NCI-H187 treated with DMSO at 0.1 percent for 48 hours (cell line): Measurements from ENCODE around the gene LATS2.

Source experiments
- DNase-seq: peaks from one replicate; lab custom pipeline; 2025; lab: John Stamatoyannopoulos, UW

LATS2 gene

DNA sequence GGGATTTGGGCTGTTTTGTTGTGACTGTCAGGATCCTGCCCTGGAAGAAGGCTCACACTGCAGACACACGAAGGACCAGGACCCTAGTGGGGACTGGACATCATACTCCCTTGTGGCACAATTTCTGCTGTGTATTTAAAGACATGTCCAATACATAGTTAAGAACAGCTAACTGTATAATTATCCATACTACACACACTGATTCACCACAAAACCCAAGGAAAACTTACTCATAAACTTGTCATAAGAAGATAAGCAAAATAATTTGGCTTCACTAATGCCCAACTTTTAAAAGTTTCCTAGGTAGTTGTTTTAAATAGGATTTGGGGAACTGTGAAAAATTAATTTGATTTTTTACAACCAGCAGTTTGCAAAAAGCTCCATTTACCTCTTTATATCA lies 46.1 kb downstream of the LATS2 start:
- DNase-seq = no peak

- DNase-seq = no peak
Measured at GRCh38 chr13:21014502-21015170, 46.8 kb downstream of the LATS2 start.

DNA sequence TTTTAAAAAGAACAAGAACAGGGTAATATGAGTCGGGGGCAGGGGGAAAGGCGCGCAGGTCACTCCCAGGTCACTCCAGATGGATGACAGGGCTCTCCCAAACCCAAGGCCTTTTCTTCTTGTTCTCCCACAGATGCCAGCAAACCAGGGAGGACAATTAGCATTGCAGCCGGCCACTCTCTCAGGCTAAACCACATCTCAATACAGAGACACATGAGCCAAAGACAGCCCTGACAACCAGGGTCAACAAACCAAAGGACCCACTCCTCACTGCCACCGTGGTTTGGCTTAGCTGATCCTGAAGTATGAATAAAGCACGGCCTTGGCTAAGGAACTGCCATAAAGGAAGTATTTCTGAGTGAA lies 47.3 kb downstream of the LATS2 start:
- DNase-seq = no peak

DNA sequence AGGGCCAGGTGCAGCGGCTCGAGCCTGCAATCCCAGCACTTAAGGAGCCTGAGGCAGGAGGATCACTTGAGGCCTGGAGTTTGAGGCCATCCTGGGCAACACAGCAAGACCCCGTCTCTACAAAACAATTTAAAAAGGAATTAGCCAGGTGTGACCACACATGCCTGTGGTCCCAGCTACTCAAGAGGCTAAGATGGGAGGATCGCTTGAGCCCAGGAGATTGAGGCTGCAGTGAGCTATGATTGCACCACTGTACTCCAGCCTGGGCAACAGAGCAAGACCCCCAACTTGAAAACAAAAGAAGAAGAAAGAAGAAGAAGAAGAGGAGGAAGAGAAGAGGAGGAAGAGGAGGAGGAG lies 47.7 kb downstream of the LATS2 start:
- no peak for DNase-seq

DNA sequence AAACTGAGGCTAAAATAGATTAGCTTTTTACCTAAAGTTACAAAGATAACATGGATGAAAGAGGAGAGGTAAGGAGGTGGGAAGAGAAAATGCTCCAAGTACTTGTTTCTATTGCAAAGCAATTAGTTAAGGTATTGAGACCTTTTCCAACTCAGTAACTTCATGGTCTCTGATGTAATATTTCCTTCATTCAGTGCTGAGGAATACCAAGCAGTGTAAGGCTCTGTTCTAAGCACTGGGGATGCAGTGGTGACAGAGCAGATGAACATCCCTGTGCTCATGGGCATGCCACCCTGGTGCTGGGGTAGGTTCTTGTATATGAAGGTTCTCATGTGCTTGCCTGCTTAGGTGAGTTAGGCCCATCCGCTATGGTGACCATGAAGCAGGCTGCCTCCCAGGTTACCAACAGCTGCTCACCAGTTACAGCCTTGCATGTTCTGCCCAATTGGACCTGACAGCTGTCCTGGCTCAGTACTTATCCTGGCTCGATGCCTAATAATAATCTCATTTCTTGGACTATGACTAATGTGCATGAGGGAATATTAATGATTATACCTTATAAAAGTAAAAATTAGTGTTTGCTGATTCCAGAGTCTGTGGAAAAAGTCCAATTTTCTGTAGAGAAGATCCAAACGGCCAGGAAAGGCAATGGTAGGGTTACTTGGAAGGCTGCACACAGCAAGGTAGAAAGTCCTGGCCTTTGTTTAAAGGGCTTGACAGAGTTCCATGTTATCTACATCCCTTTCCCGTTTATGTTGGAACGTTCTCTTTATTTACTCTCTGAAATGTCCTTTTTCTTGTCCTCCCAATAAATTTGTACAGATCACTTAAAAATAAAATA lies 48.3 kb downstream of the LATS2 start:
- DNase-seq = no peak

DNA sequence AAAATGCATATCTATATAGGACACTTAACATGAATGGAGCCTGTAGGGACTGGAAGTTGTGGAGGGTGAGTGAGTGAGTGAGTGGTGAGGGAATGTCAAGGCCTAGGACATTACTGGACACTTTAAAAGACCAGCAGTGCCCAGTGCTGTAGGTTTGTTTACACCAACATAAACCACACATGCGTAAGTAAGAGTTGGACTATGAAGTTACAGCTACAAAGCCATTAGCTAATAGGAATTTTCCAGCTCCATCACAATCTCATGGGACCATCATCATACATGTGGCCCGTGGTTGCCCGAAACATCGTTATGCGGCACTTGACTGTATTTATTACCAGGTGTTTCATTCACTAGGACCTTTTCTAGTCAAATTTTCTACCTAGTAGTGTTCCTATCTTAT lies 49.2 kb downstream of the LATS2 start:
- no peak for DNase-seq

DNA sequence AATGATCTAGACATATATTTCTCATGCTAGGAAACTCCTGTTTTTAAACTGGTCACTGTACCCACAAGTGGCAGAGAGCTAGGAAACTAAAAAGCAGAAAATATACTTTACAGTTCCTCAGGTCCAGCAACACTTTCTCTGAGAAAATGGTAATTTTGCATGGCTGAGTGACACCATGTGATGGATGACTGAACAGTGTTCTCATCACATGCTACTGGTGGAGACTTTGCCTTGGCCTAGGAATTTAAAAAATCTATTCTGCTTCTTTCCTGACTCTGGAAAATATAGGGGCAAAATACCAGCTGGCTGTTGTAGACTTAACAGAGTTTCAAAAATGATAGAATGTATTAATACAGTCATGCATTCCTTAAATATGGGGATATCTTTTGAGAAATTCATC lies 50.0 kb downstream of the LATS2 start:
- no peak for DNase-seq

GRCh38 chr13:21010621-21011020 lies 50.8 kb downstream of the LATS2 start:
- no peak for DNase-seq

DNA sequence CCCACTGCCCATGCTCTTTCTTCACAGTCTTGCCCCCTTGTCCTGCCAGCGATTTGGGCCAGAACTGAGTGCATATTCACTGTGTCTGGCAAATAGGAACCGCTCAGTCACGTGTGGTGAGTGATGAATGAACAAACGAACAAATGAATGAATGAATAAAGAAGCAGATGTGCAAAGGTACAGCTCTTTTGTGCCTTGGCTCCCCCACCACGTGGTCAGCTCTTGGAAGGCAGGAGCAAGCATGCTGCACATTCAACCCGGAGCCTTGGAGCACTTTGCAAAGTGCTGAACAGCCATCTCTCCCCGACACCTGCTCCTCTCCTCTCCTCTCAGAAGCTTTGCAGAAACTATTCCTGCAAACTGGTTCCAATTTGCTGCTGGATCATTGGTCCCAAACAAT lies 52.4 kb downstream of the LATS2 start:
- DNase-seq = no peak

DNA sequence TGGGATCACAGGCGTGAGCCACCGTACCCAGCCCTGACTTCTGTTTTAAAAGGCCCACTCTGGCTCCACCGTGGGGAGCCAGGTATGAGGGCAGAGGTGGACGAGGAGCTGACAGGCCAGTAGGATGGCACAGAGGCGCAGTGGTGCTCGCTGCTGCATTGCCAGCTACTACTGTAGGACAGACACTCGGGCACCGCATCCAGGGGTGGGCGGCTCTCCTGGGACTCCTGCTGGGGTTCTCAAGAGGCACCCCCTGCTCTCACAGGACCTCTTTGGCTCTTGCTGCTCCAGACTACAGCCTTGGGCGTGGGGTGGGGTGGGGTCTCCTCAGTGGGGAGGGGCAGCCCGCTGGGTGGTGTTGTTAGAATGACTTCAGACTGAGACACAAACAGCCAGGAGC lies 53.4 kb downstream of the LATS2 start:
- no peak for DNase-seq

GRCh38 chr13:21006141-21007005 lies 55.0 kb downstream of the LATS2 start:
- no peak for DNase-seq

GRCh38 chr13:21005193-21005592 lies 56.2 kb downstream of the LATS2 start:
- no peak for DNase-seq

GRCh38 chr13:21001471-21001870 lies 59.9 kb downstream of the LATS2 start:
- DNase-seq = no peak

DNA sequence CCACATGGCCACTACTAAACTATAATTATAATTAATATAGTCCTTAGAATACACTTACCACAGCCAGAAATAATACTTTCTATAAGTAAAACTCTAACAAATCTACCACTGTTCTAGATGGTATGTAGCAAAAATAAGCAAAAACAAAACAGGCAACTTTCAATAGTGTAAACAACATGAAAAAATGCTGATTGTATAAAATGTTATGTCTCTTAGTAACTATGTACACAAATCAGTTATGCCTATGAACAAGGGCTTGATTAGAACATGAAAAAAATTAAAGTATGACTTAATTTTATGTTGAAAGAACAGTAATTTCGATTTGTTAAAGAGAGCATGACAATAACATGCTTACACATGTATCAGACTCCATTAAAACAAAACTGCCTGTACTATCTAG lies 60.7 kb downstream of the LATS2 start:
- no peak for DNase-seq

GRCh38 chr13:20998649-20999415 lies 62.6 kb downstream of the LATS2 start:
- DNase-seq = no peak

- no peak for DNase-seq
Measured at GRCh38 chr13:20997301-20998161, 63.9 kb downstream of the LATS2 start.

GRCh38 chr13:20995245-20995838 lies 66.0 kb downstream of the LATS2 start:
- DNase-seq = no peak

DNA sequence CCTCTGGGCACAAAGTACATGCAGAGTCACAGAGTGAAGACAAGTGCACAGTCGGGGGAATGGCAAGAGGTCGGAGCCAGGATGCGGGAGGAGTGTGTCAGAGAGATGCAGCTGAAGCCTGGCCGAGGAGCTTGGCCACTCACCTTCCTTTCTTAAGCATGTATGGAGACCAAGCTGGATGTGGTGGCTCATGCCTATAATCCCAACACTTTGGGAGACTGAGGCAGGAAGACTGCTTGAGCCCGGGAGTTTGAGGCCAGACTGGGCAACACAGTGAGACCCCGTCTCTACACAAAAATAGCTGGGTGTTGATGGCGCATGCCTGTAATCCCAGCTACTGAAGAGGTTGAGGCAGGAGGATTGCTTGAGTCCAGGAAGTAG lies 67.0 kb downstream of the LATS2 start:
- DNase-seq = no peak

GRCh38 chr13:20993661-20994440 lies 67.5 kb downstream of the LATS2 start:
- no peak for DNase-seq

GRCh38 chr13:20993211-20993610 lies 68.2 kb downstream of the LATS2 start:
- DNase-seq = no peak
